SK-N-SH treated with all-trans-retinoic acid at 6 μM for 48 hours (cell line): Measurements from ENCODE around the gene CABP7.

Experiments used
- ATAC-seq: fragments of 200-7000 bp; cut with Tn5 transposase; 3 replicates; pipeline ENCODE4 v1.9.1; 2020; ENCODE audit warnings: mild to moderate bottlenecking, moderate library complexity
- ARNTL ChIP-seq: fragments of 450-650 bp; formaldehyde crosslinking; IDR thresholded peaks from 2 replicates; pipeline ENCODE4 v1.5.0; 2020; ENCODE audit warnings: low read depth, mild to moderate bottlenecking, moderate library complexity, borderline replicate concordance
- CSDC2 ChIP-seq: fragments of 250-450 bp; sonication (Bioruptor Pico); IDR thresholded peaks from 2 replicates; pipeline ENCODE4 v1.5.0; 2020; ENCODE audit warnings: mild to moderate bottlenecking, moderate library complexity
- GLIS3 ChIP-seq: fragments of 250-450 bp; sonication (Bioruptor Pico); IDR thresholded peaks from 2 replicates; pipeline ENCODE4 v1.5.0; 2020; ENCODE audit warnings: mild to moderate bottlenecking, moderate library complexity
- ISL1 ChIP-seq: fragments of 250-450 bp; sonication (Bioruptor Pico); IDR thresholded peaks from 2 replicates; pipeline ENCODE4 v2.1.2; 2022; ENCODE audit warnings: mild to moderate bottlenecking, moderate library complexity
- OSR1 ChIP-seq: fragments of 250-450 bp; sonication (Bioruptor Pico); IDR thresholded peaks from 2 replicates; pipeline ENCODE4 v1.8.0; 2022; ENCODE audit warnings: moderate library complexity, mild to moderate bottlenecking, inconsistent platforms
- PATZ1 ChIP-seq: fragments of 250-450 bp; sonication (Bioruptor Pico); IDR thresholded peaks from 2 replicates; pipeline ENCODE4 v1.8.0; 2020; ENCODE audit warnings: mild to moderate bottlenecking, moderate library complexity, borderline replicate concordance
- PPARA ChIP-seq: fragments of 250-450 bp; sonication (Bioruptor Pico); IDR thresholded peaks from 2 replicates; pipeline ENCODE4 v1.5.0; 2020; ENCODE audit warnings: mild to moderate bottlenecking, borderline replicate concordance
- RARB ChIP-seq: fragments of 250-450 bp; sonication (Bioruptor Pico); IDR thresholded peaks from 2 replicates; pipeline ENCODE4 v1.8.0; 2021; ENCODE audit warnings: mild to moderate bottlenecking, moderate library complexity
- SNAI2 ChIP-seq: fragments of 250-450 bp; sonication (Bioruptor Pico); IDR thresholded peaks from 2 replicates; pipeline ENCODE4 v1.5.0; 2020; ENCODE audit warnings: mild to moderate bottlenecking, moderate library complexity
- TOX ChIP-seq: fragments of 250-450 bp; sonication (Bioruptor Pico); IDR thresholded peaks from 2 replicates; pipeline ENCODE4 v1.8.0; 2021; ENCODE audit warnings: mild to moderate bottlenecking, moderate library complexity, borderline replicate concordance
- TSHZ2 ChIP-seq: fragments of 250-450 bp; sonication (Bioruptor Pico); IDR thresholded peaks from 2 replicates; pipeline ENCODE4 v1.5.0; 2020; ENCODE audit warnings: mild to moderate bottlenecking, moderate library complexity
- ZC3H10 ChIP-seq: fragments of 250-450 bp; sonication (Bioruptor Pico); IDR thresholded peaks from 2 replicates; pipeline ENCODE4 v1.5.1; 2021; ENCODE audit warnings: mild to moderate bottlenecking, moderate library complexity
- ZFP3 ChIP-seq: fragments of 250-450 bp; sonication (Bioruptor Pico); IDR thresholded peaks from 2 replicates; pipeline ENCODE4 v1.5.0; 2020; ENCODE audit warnings: mild to moderate bottlenecking, moderate library complexity
- ZFP30 ChIP-seq: fragments of 450-650 bp; formaldehyde crosslinking; IDR thresholded peaks from 2 replicates; pipeline ENCODE4 v1.5.0; 2022; ENCODE audit warnings: mild to moderate bottlenecking, moderate library complexity
- ZNF565 ChIP-seq: fragments of 450-650 bp; formaldehyde crosslinking; conservative IDR thresholded peaks from 2 replicates; pipeline ENCODE4 v1.5.0; 2020; ENCODE audit warnings: low read depth, mild to moderate bottlenecking, moderate library complexity
- ZNF70 ChIP-seq: fragments of 450-650 bp; formaldehyde crosslinking; IDR thresholded peaks from 2 replicates; pipeline ENCODE4 v1.5.0; 2020; ENCODE audit warnings: mild to moderate bottlenecking, moderate library complexity
- TF ChIP-seq, protein P1 (sequence below): fragments of 250-450 bp; sonication (Bioruptor Pico); IDR thresholded peaks from 2 replicates; pipeline ENCODE4 v1.5.1; 2021; ENCODE audit warnings: mild to moderate bottlenecking, moderate library complexity
- TF ChIP-seq, protein P2 (sequence below): fragments of 250-450 bp; sonication (Bioruptor Pico); IDR thresholded peaks from 2 replicates; pipeline ENCODE4 v1.5.1; 2020; ENCODE audit warnings: low read depth, mild to moderate bottlenecking, moderate library complexity
- TF ChIP-seq, protein P3 (sequence below): fragments of 250-450 bp; sonication (Bioruptor Pico); IDR thresholded peaks from 2 replicates; pipeline ENCODE4 v1.8.0; 2021; ENCODE audit warnings: low read depth, mild to moderate bottlenecking, moderate library complexity, borderline replicate concordance

The CABP7 gene

GRCh38 chr22:29713156-29713727, 6.6 kb upstream of the CABP7 start (continued):
- TF ChIP-seq ZNF565 (CRISPR knock-in tag) = no peak
- TF ChIP-seq ZNF70 (CRISPR knock-in tag) = no peak
- TF ChIP-seq, protein P1, sequence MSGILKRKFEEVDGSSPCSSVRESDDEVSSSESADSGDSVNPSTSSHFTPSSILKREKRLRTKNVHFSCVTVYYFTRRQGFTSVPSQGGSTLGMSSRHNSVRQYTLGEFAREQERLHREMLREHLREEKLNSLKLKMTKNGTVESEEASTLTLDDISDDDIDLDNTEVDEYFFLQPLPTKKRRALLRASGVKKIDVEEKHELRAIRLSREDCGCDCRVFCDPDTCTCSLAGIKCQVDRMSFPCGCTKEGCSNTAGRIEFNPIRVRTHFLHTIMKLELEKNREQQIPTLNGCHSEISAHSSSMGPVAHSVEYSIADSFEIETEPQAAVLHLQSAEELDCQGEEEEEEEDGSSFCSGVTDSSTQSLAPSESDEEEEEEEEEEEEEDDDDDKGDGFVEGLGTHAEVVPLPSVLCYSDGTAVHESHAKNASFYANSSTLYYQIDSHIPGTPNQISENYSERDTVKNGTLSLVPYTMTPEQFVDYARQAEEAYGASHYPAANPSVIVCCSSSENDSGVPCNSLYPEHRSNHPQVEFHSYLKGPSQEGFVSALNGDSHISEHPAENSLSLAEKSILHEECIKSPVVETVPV (CRISPR knock-in tag) = no peak
- TF ChIP-seq, all 23 proteins: peak for 0

- TF ChIP-seq ZFP30 (CRISPR knock-in tag) = no peak
- TF ChIP-seq SNAI2 (CRISPR knock-in tag) = no peak
- TF ChIP-seq CSDC2 = no peak
- no peak for TF ChIP-seq ARNTL
- TF ChIP-seq PATZ1 (CRISPR knock-in tag) = no peak
- TF ChIP-seq PPARA = no peak
- TF ChIP-seq RARB = no peak
- TF ChIP-seq, protein P2, sequence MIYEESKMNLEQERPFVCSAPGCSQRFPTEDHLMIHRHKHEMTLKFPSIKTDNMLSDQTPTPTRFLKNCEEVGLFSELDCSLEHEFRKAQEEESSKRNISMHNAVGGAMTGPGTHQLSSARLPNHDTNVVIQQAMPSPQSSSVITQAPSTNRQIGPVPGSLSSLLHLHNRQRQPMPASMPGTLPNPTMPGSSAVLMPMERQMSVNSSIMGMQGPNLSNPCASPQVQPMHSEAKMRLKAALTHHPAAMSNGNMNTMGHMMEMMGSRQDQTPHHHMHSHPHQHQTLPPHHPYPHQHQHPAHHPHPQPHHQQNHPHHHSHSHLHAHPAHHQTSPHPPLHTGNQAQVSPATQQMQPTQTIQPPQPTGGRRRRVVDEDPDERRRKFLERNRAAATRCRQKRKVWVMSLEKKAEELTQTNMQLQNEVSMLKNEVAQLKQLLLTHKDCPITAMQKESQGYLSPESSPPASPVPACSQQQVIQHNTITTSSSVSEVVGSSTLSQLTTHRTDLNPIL (CRISPR knock-in tag) = no peak
- no peak for TF ChIP-seq ZFP3 (CRISPR knock-in tag)
- no peak for TF ChIP-seq TSHZ2 (CRISPR knock-in tag)
- no peak for TF ChIP-seq ZNF565 (CRISPR knock-in tag)
- TF ChIP-seq ISL1 = no peak
- no peak for TF ChIP-seq ZC3H10 (CRISPR knock-in tag)
- TF ChIP-seq, protein P1 (CRISPR knock-in tag) = no peak
- TF ChIP-seq, protein P3, sequence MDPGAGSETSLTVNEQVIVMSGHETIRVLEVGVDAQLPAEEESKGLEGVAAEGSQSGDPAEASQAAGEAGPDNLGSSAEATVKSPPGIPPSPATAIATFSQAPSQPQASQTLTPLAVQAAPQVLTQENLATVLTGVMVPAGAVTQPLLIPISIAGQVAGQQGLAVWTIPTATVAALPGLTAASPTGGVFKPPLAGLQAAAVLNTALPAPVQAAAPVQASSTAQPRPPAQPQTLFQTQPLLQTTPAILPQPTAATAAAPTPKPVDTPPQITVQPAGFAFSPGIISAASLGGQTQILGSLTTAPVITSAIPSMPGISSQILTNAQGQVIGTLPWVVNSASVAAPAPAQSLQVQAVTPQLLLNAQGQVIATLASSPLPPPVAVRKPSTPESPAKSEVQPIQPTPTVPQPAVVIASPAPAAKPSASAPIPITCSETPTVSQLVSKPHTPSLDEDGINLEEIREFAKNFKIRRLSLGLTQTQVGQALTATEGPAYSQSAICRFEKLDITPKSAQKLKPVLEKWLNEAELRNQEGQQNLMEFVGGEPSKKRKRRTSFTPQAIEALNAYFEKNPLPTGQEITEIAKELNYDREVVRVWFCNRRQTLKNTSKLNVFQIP (CRISPR knock-in tag) = no peak
- TF ChIP-seq, all 23 proteins: peak for 0
- ATAC-seq = no peak
Measured at GRCh38 chr22:29715240-29715639, 4.6 kb upstream of the CABP7 start.

- no peak for ATAC-seq
- TF ChIP-seq TOX (CRISPR knock-in tag) (no peak), PATZ1 (CRISPR knock-in tag) (no peak), GLIS3 (CRISPR knock-in tag) (no peak), ARNTL (no peak), OSR1 (no peak), ISL1 (no peak), ZNF565 (CRISPR knock-in tag) (no peak), CSDC2 (no peak), ZFP3 (CRISPR knock-in tag) (no peak), ZC3H10 (CRISPR knock-in tag) (no peak)
- TF ChIP-seq, protein P3 (CRISPR knock-in tag) = no peak
- TF ChIP-seq, protein P1 (CRISPR knock-in tag) = no peak
Measured at GRCh38 chr22:29715705-29716104, 4.1 kb upstream of the CABP7 start.
